ENCODE data around the gene TANGO2. TPM values are rescaled to one million over a fixed set of nuclear protein-coding genes. Genes with fewer than 3 reads are reported as not detected.
"Not testable (repeated sequence)": the region's sequence is repeated elsewhere in the genome, so short reads cannot be mapped to it uniquely, and the experiment has no call there.

Gene TANGO2
- total and polyA plus RNA-seq, 3 experiments from 2014 or later, result 27.3 to 48.6 (median 28.0) TPM

DNA sequence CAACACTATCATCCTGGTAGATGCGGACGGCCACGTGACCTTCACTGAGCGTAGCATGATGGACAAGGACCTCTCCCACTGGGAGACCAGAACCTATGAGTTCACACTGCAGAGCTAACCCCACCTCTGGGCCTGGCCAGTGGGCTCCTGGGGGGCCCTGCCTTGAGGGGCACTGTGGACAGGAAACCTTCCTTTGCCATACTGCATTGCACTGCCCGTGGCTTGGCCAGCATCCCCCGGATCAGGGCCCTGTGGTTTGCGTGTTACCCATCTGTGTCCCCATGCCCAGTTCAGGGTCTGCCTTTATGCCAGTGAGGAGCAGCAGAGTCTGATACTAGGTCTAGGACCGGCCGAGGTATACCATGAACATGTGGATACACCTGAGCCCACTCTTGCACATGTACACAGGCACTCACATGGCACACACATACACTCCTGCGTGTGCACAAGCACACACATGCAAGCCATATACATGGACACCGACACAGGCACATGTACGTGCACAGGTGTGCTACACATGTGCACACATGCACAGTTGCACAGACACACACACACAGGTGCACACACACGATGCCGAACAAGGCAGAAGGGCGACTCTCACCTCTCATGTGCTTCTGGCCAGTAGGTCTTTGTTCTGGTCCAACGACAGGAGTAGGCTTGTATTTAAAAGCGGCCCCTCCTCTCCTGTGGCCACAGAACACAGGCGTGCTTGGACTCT, 43.8 kb downstream of the TANGO2 start:
- Mint-ChIP-seq H3K4me3 (no peak overlapping the region), H3K36me3 (peaks cover 0 to 46% (median 6%) of the 10 kb centered on the region in 3 donors), H3K4me1 (peaks cover 0 to 3% (median 0%) of the 10 kb centered on the region in 3 donors), H3K27ac (peak overlapping the region in 2 of 8 donors; percentile 23 to 33), H3K9me3 (no peaks in the 10 kb centered on the region), H3K27me3 (no peaks in the 10 kb centered on the region)
- Histone ChIP-seq H3K9me3 (ENCODE audit: low read length) (no peaks in the 10 kb centered on the region), H3K27me3 (ENCODE audit: insufficient read depth, low read length, poor library complexity, severe bottlenecking) (no peaks in the 10 kb centered on the region), H3K4me1 (ENCODE audit: insufficient read depth, low read length) (peaks cover 6% of the 10 kb centered on the region), H3K27ac (ENCODE audit: low read depth, low read length) (no peak overlapping the region), H3K36me3 (ENCODE audit: insufficient read depth, low read length) (peaks cover 16% of the 10 kb centered on the region), H3K4me3 (ENCODE audit: low read length) (no peak overlapping the region)
- ChIA-PET POLR2A (no interaction called here), CTCF (no interaction called here)
- DNase-seq, result no peak

- H3K4me3 Mint-ChIP-seq, result no peak overlapping the region
- CTCF ChIA-PET, result no interaction called here
- H3K4me1 Mint-ChIP-seq, result no peaks in the 10 kb centered on the region
- H3K36me3 ChIP-seq (ENCODE audit: insufficient read depth, low read length), result peaks cover 13% of the 10 kb centered on the region
- no peak for DNase-seq
- H3K9me3 ChIP-seq (ENCODE audit: low read length), result no peaks in the 10 kb centered on the region
- no peaks in the 10 kb centered on the region for H3K27me3 ChIP-seq (ENCODE audit: insufficient read depth, low read length, poor library complexity, severe bottlenecking)
- H3K27me3 Mint-ChIP-seq, result no peaks in the 10 kb centered on the region
- no peak overlapping the region for H3K4me3 ChIP-seq (ENCODE audit: low read length)
- POLR2A ChIA-PET, result no interaction called here
- H3K27ac Mint-ChIP-seq, result peak overlapping the region in 1 of 8 donors; percentile 29
- peaks cover 0 to 37% (median 6%) of the 10 kb centered on the region in 3 donors for H3K36me3 Mint-ChIP-seq
- H3K9me3 Mint-ChIP-seq, result no peaks in the 10 kb centered on the region
- H3K27ac ChIP-seq (ENCODE audit: low read depth, low read length), result no peak overlapping the region
- no peaks in the 10 kb centered on the region for H3K4me1 ChIP-seq (ENCODE audit: insufficient read depth, low read length)
Observed at GRCh38 chr22:20065896-20066616, 45.1 kb downstream of the TANGO2 start.

- H3K9me3 ChIP-seq (ENCODE audit: low read length), result no peaks in the 10 kb centered on the region
- ChIA-PET CTCF (no interaction called here), POLR2A (no interaction called here)
- peaks cover 0 to 30% (median 6%) of the 10 kb centered on the region in 3 donors for H3K36me3 Mint-ChIP-seq
- H3K4me3 ChIP-seq (ENCODE audit: low read length), result no peak overlapping the region
- no peaks in the 10 kb centered on the region for H3K27me3 Mint-ChIP-seq
- peaks cover 9% of the 10 kb centered on the region for H3K36me3 ChIP-seq (ENCODE audit: insufficient read depth, low read length)
- peak overlapping the region in 1 of 8 donors; percentile 32 for H3K27ac Mint-ChIP-seq
- DNase-seq, result no peak
- no peak overlapping the region for H3K4me3 Mint-ChIP-seq
- H3K4me1 ChIP-seq (ENCODE audit: insufficient read depth, low read length), result no peaks in the 10 kb centered on the region
- H3K4me1 Mint-ChIP-seq, result no peaks in the 10 kb centered on the region
- no peaks in the 10 kb centered on the region for H3K9me3 Mint-ChIP-seq
- H3K27ac ChIP-seq (ENCODE audit: low read depth, low read length), result no peak overlapping the region
- no peaks in the 10 kb centered on the region for H3K27me3 ChIP-seq (ENCODE audit: insufficient read depth, low read length, poor library complexity, severe bottlenecking)
Observed at GRCh38 chr22:20066617-20067383, 45.9 kb downstream of the TANGO2 start.

DNA sequence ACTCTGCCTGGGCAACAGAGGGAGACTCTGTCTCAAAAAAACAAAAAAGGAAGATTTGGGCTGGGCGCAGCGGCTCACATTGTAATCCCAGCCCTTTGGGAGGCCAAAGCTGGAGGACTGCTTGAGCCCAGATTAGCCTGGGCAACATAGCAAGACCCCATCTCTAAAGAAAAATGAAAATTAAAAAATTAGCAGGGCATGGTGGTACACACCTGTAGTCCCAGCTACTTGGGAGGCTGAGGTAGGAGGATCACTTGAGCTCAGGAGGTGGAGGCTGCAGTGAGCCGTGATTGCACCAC, 46.4 kb downstream of the TANGO2 start:
- H3K4me1 ChIP-seq (ENCODE audit: insufficient read depth, low read length); H3K4me1 Mint-ChIP-seq; H3K36me3 ChIP-seq (ENCODE audit: insufficient read depth, low read length); POLR2A ChIA-PET; H3K9me3 ChIP-seq (ENCODE audit: low read length); H3K9me3 Mint-ChIP-seq; H3K4me3 ChIP-seq (ENCODE audit: low read length); H3K27ac ChIP-seq (ENCODE audit: low read depth, low read length); H3K4me3 Mint-ChIP-seq; H3K27me3 Mint-ChIP-seq; DNase-seq; H3K27me3 ChIP-seq (ENCODE audit: insufficient read depth, low read length, poor library complexity, severe bottlenecking): not testable (repeated sequence)
- peaks cover 0 to 27% (median 6%) of the 10 kb centered on the region in 3 donors for H3K36me3 Mint-ChIP-seq
- peak overlapping the region in 1 of 8 donors; percentile 32 for H3K27ac Mint-ChIP-seq
- CTCF ChIA-PET, result interaction anchor here (0.7 kb wide), 1 partner anchor 368 kb away, joined by 3 read pairs; no protein-coding TSS in a partner anchor

DNA sequence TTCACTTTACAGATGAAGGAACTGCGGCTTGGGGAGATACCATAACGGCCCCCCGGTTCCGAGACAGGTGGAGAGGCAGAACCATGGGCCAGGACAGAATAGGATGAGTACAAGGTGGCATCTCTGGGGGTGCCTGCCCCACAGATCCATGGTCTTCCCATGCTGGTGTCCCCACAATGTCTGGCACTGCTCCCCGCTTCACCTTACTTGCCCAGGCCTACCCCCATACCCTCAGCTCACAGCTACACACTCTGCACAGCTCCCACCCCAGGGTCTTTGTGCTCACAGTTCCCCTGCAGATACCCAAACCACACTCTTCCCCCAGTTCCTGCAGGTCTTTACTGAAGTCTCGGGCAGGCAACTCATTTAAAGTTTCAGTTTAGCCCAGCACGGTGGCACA, 47.7 kb downstream of the TANGO2 start:
- POLR2A ChIA-PET, result interaction anchor here (0.7 kb wide), 2 partner anchors 48 to 55 kb away, joined by 7 read pairs; no protein-coding TSS in a partner anchor

DNA sequence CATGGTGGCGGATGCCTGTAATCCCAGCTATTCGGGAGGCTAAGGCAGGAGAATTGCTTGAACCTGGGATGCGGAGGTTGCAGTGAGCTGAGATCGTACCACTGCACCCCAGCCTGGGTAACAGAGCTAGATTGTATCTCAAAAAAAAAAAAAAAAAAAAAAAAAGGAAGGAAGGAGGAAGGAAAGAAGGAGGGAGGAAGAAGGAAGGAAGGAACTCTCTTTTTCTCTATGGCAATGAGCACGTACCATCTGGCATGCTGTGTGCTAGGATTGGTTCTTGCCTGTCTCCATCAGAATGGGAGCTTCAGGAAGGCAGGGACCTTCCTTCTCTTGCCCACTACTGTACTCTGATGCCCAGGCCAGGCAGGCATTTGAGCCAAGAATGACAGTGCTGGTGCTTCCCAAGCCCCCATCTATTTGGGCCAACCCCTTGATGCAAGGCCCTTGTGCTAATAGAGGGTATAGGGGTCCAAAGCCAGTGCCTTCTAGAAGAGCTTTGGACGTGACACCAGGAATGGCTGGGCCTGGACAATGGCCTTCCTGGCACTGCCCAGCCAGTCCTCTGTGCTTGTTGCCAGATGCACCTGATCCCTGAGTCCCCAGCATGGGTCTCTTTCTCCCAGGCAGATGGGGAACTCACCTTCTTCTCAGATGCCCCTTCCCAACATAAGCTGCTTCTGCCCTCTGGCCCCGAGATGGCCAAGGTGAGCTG, 48.6 kb downstream of the TANGO2 start:
- H3K4me3 ChIP-seq (ENCODE audit: low read length), result no peak overlapping the region
- no peaks in the 10 kb centered on the region for H3K9me3 Mint-ChIP-seq
- no peak overlapping the region for H3K4me3 Mint-ChIP-seq
- ChIA-PET POLR2A (interaction anchor here (0.7 kb wide), 1 partner anchor 72 kb away, joined by 8 read pairs; no protein-coding TSS in a partner anchor), CTCF (no interaction called here)
- no peaks in the 10 kb centered on the region for H3K4me1 ChIP-seq (ENCODE audit: insufficient read depth, low read length)
- no peaks in the 10 kb centered on the region for H3K4me1 Mint-ChIP-seq
- H3K9me3 ChIP-seq (ENCODE audit: low read length), result no peaks in the 10 kb centered on the region
- peaks cover 0 to 8% (median 3%) of the 10 kb centered on the region in 3 donors for H3K36me3 Mint-ChIP-seq
- no peak overlapping the region for H3K27ac ChIP-seq (ENCODE audit: low read depth, low read length)
- H3K27ac Mint-ChIP-seq, result peak overlapping the region in 1 of 8 donors; percentile 46
- H3K36me3 ChIP-seq (ENCODE audit: insufficient read depth, low read length), result no peaks in the 10 kb centered on the region
- H3K27me3 Mint-ChIP-seq, result no peaks in the 10 kb centered on the region
- no peak for DNase-seq
- no peaks in the 10 kb centered on the region for H3K27me3 ChIP-seq (ENCODE audit: insufficient read depth, low read length, poor library complexity, severe bottlenecking)

More for the DNA sequence above, 47.7 kb downstream of the TANGO2 start:
- CTCF ChIA-PET, result no interaction called here
- Mint-ChIP-seq H3K4me1 (no peaks in the 10 kb centered on the region), H3K4me3 (no peak overlapping the region), H3K27me3 (no peaks in the 10 kb centered on the region), H3K9me3 (no peaks in the 10 kb centered on the region), H3K36me3 (peaks cover 0 to 15% (median 3%) of the 10 kb centered on the region in 3 donors), H3K27ac (no peak overlapping the region)
- H3K36me3 ChIP-seq (ENCODE audit: insufficient read depth, low read length), result peaks cover 6% of the 10 kb centered on the region
- H3K9me3 ChIP-seq (ENCODE audit: low read length), result no peaks in the 10 kb centered on the region
- H3K4me3 ChIP-seq (ENCODE audit: low read length), result no peak overlapping the region
- no peak overlapping the region for H3K27ac ChIP-seq (ENCODE audit: low read depth, low read length)
- no peaks in the 10 kb centered on the region for H3K4me1 ChIP-seq (ENCODE audit: insufficient read depth, low read length)
- no peaks in the 10 kb centered on the region for H3K27me3 ChIP-seq (ENCODE audit: insufficient read depth, low read length, poor library complexity, severe bottlenecking)
- no peak for DNase-seq

DNA sequence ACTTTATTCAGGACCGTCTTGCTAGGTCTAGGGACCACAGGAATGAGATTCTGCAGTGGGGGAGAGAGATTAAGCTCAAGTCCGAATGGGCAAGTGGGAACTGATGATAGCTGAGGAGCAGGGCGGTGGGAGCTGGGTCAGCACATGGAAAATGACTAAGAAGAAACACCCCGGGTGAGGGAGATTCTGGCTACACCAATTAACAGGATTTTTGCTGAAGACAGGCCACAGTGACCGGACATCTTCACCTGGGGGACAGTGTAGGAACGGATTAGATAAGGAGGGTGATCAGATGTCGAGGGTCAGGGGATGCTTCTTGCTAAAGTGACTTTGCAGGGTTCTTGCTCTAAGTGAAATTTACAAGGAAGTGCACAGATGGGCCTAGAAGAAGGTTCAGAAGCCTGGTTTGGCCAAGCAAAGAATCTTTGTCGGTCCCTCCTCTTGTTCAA, 50.6 kb downstream of the TANGO2 start:
- no peaks in the 10 kb centered on the region for H3K36me3 ChIP-seq (ENCODE audit: insufficient read depth, low read length)
- H3K27ac Mint-ChIP-seq, result peak overlapping the region in 1 of 8 donors; percentile 57

More for the DNA sequence above, 50.6 kb downstream of the TANGO2 start:
- no peak for DNase-seq
- no peak overlapping the region for H3K27ac ChIP-seq (ENCODE audit: low read depth, low read length)
- Mint-ChIP-seq H3K4me1 (no peaks in the 10 kb centered on the region), H3K36me3 (no peaks in the 10 kb centered on the region), H3K9me3 (no peaks in the 10 kb centered on the region), H3K4me3 (no peak overlapping the region), H3K27me3 (no peaks in the 10 kb centered on the region)
- no peaks in the 10 kb centered on the region for H3K4me1 ChIP-seq (ENCODE audit: insufficient read depth, low read length)
- ChIA-PET POLR2A (interaction anchor here (0.7 kb wide), 1 partner anchor 36 kb away, joined by 4 read pairs; no protein-coding TSS in a partner anchor), CTCF (interaction anchor here (0.8 kb wide), 1 partner anchor 504 kb away, joined by 4 read pairs; no protein-coding TSS in a partner anchor)
- no peak overlapping the region for H3K4me3 ChIP-seq (ENCODE audit: low read length)
- H3K9me3 ChIP-seq (ENCODE audit: low read length), result no peaks in the 10 kb centered on the region
- no peaks in the 10 kb centered on the region for H3K27me3 ChIP-seq (ENCODE audit: insufficient read depth, low read length, poor library complexity, severe bottlenecking)

Data from CD8-positive, alpha-beta memory T cell (primary cell).